HepG2 (cell line): Measurements from ENCODE around the gene MLC1. TPM values are rescaled to one million over a fixed set of nuclear protein-coding genes. Genes with fewer than 3 reads are reported as not detected.
A peak's percentile ranks its signal among the peaks of the same experiment; 100 is the strongest.

ENCODE experiments used
- ATAC-seq: fragments of 200-7000 bp; cut with Tn5 transposase; 3 replicates; pipeline ENCODE4 v1.9.1; 2020; ENCODE audit warnings: mild to moderate bottlenecking, moderate library complexity
- BruUV-seq: library from RNA; stranded (reverse); fragments of 400-500 nt; replicated peaks from 2 replicates; lab custom pipeline; 2021; lab: Mats Ljungman, UMichigan
- CTCF ChIA-PET: fragments of 300-600 bp; formaldehyde crosslinking; extraction: SDS; loops from one replicate; lab custom pipeline; 2021; ENCODE audit warnings: low total read pairs, inconsistent platforms, low intra/inter-chr PET ratio; lab: Yijun Ruan, JAX
- POLR2A ChIA-PET: fragments of 350-600 bp; sonication (Branson Sonifier 250); formaldehyde crosslinking; loops from one replicate; lab custom pipeline; 2020; ENCODE audit warnings: antibody characterized with exemption, inconsistent platforms; lab: Yijun Ruan, JAX
- DNase-seq: peaks from one replicate; pipeline ENCODE4 v3.0.0-alpha.2; 2015; ENCODE audit warnings: low spot score
- FAIRE-seq: peaks from 3 replicates; lab custom pipeline; 2011; peaks lifted over from hg19 to GRCh38; lab: Jason Lieb, UNC
- H2AFZ ChIP-seq: one replicate; pipeline ENCODE4 v1.6.1; 2011; ENCODE audit warnings: low read length, inconsistent platforms
- H3K27ac ChIP-seq: fragments of 300-600 bp; 3 replicates; pipeline ENCODE4 v1.8.0; 2011; ENCODE audit warnings: mixed run types, mild to moderate bottlenecking, mixed read lengths, low read length, inconsistent platforms; ENCODE audit not compliant: insufficient read depth; ENCODE audit errors: extremely low read length
- H3K27me3 ChIP-seq, 2 experiments: fragments of 200-600 bp in 1 of 2; 2 replicates in 1 of 2; 3 replicates in 1 of 2; pipeline versions ENCODE4 v1.6.0 to v1.8.0; 2011; ENCODE audit warnings: low read length in 2 of 2, mild to moderate bottlenecking in 2 of 2, moderate library complexity in 2 of 2, inconsistent platforms in 1 of 2; ENCODE audit not compliant: insufficient read depth in 2 of 2, control insufficient read depth in 1 of 2
- H3K36me3 ChIP-seq, 2 experiments: fragments of 200-600 bp in 1 of 2; replicated peaks in 1 of 2; 2 replicates in 1 of 2; 3 replicates in 1 of 2; pipeline versions ENCODE4 v1.5.1 to v1.8.0; 2011; ENCODE audit warnings: low read length in 2 of 2, inconsistent platforms in 1 of 2; ENCODE audit not compliant: insufficient read depth in 2 of 2, control insufficient read depth in 1 of 2
- H3K4me1 ChIP-seq: 2 replicates; pipeline ENCODE4 v1.5.1; 2012; ENCODE audit warnings: low read length, inconsistent platforms; ENCODE audit not compliant: insufficient read depth
- H3K4me2 ChIP-seq: 2 replicates; pipeline ENCODE4 v1.6.0; 2011; ENCODE audit warnings: low read depth, low read length, inconsistent platforms
- H3K4me3 ChIP-seq, 3 experiments: fragments of 200-600 bp in 1 of 3; sonication (generic), shearing (Covaris generic) in 1 of 3; replicated peaks in 1 of 3; 2 replicates each; pipeline ENCODE4 v1.5.1; 2011 to 2016; ENCODE audit warnings: low read length in 3 of 3, inconsistent platforms in 2 of 3, low read depth in 2 of 3, mild to moderate bottlenecking in 2 of 3, control low read depth in 1 of 3, mixed read lengths in 1 of 3; ENCODE audit not compliant: insufficient read depth in 1 of 3
- H3K79me2 ChIP-seq: one replicate; pipeline ENCODE4 v1.6.1; 2011; ENCODE audit warnings: low read length, inconsistent platforms; ENCODE audit not compliant: insufficient read depth
- H3K9ac ChIP-seq: 2 replicates; pipeline ENCODE4 v1.6.0; 2011; ENCODE audit warnings: mild to moderate bottlenecking, low read depth, low read length, inconsistent platforms; ENCODE audit not compliant: insufficient read depth
- H3K9me3 ChIP-seq: 2 replicates; pipeline ENCODE4 v1.5.1; 2012; ENCODE audit warnings: mild to moderate bottlenecking, low read length
- H4K20me1 ChIP-seq: 2 replicates; pipeline ENCODE4 v1.6.0; 2011; ENCODE audit warnings: inconsistent platforms, mild to moderate bottlenecking, low read length, moderate library complexity; ENCODE audit not compliant: insufficient read depth
- ARNT ChIP-seq: fragments of 450-650 bp; IDR thresholded peaks from 2 replicates; pipeline ENCODE4 v1.6.1; 2017
- CBFB ChIP-seq: sonication (generic); formaldehyde crosslinking; IDR thresholded peaks from 2 replicates; pipeline ENCODE4 v1.4.0; 2020; ENCODE audit warnings: missing genetic modification reagents
- CCDC6 ChIP-seq: sonication (generic); formaldehyde crosslinking; IDR thresholded peaks from 2 replicates; pipeline ENCODE4 v1.8.1; 2022; ENCODE audit warnings: mild to moderate bottlenecking, missing genetic modification reagents, moderate library complexity
- CREB1 ChIP-seq, 2 experiments: fragments of 450-650 bp in 1 of 2; IDR thresholded peaks; 2 replicates each; pipeline ENCODE4 v1.6.1; 2016 to 2017; ENCODE audit warnings: control low read depth in 1 of 2, mild to moderate bottlenecking in 1 of 2, missing compliant biosample characterization in 1 of 2, missing genetic modification characterization in 1 of 2
- CREBL2 ChIP-seq: sonication (generic); formaldehyde crosslinking; IDR thresholded peaks from 2 replicates; pipeline ENCODE4 v1.8.1; 2023; ENCODE audit warnings: missing genetic modification reagents, mild to moderate bottlenecking, borderline replicate concordance
- DRAP1 ChIP-seq: IDR thresholded peaks from 2 replicates; pipeline ENCODE4 v1.6.1; 2016; ENCODE audit warnings: missing genetic modification reagents, missing compliant biosample characterization
- KLF6 ChIP-seq: IDR thresholded peaks from 2 replicates; pipeline ENCODE4 v1.8.0; 2016; ENCODE audit warnings: missing biosample characterization, missing genetic modification reagents
- NR1H2 ChIP-seq: sonication (generic); formaldehyde crosslinking; IDR thresholded peaks from 2 replicates; pipeline ENCODE4 v1.8.1; 2022; ENCODE audit warnings: low read depth, missing genetic modification reagents, borderline replicate concordance
- PBX3 ChIP-seq: sonication (generic); formaldehyde crosslinking; IDR thresholded peaks from 2 replicates; pipeline ENCODE4 v1.8.1; 2023; ENCODE audit warnings: missing genetic modification reagents, inconsistent platforms, borderline replicate concordance
- PRDM4 ChIP-seq: sonication (generic); formaldehyde crosslinking; IDR thresholded peaks from 2 replicates; pipeline ENCODE4 v1.9.0; 2021; ENCODE audit warnings: missing genetic modification reagents, borderline replicate concordance
- RAD21 ChIP-seq: fragments of 450-650 bp; formaldehyde crosslinking; IDR thresholded peaks from 2 replicates; pipeline ENCODE4 v1.5.0; 2020; ENCODE audit warnings: mild to moderate bottlenecking
- ZNF17 ChIP-seq: sonication (generic); formaldehyde crosslinking; IDR thresholded peaks from 2 replicates; pipeline ENCODE4 v1.5.0; 2020; ENCODE audit warnings: mild to moderate bottlenecking, missing genetic modification reagents
- ZNF296 ChIP-seq: sonication (generic); formaldehyde crosslinking; conservative IDR thresholded peaks from 2 replicates; pipeline ENCODE4 v1.5.0; 2020; ENCODE audit warnings: mild to moderate bottlenecking, missing genetic modification reagents
- ZNF547 ChIP-seq: sonication (generic); formaldehyde crosslinking; IDR thresholded peaks from 2 replicates; pipeline ENCODE4 v1.5.1; 2020; ENCODE audit warnings: mild to moderate bottlenecking, missing genetic modification reagents
- ZNF768 ChIP-seq: sonication (generic); formaldehyde crosslinking; IDR thresholded peaks from 2 replicates; pipeline ENCODE4 v1.4.0; 2020; ENCODE audit warnings: missing genetic modification reagents
- ZNF883 ChIP-seq: sonication (generic); formaldehyde crosslinking; IDR thresholded peaks from 2 replicates; pipeline ENCODE4 v1.5.1; 2020; ENCODE audit warnings: mild to moderate bottlenecking, missing genetic modification reagents; ENCODE audit errors: not compliant biosample characterization
- ZSCAN12 ChIP-seq: sonication (generic); formaldehyde crosslinking; IDR thresholded peaks from 2 replicates; pipeline ENCODE4 v1.9.0; 2021; ENCODE audit warnings: mild to moderate bottlenecking, missing genetic modification reagents
- WGBS: methylation state at CpG from one replicate; pipeline ENCODE4 v1.1.6; 2017; ENCODE audit warnings: low lambda C conversion rate; 5-methylcytosine and 5-hydroxymethylcytosine counted together
- in situ Hi-C: cut with HindIII; loops from 2 replicates; pipeline ENCODE4 v1.10.0; 2017; ENCODE audit warnings: low pct_unique_long_range_greater_than_20kb; ENCODE audit not compliant: extremely low pct_ligation_motif_present
- intact Hi-C: fragments of 100-400 bp; cut with micrococcal nuclease; formaldehyde crosslinking; loops from one replicate; pipeline ENCODE4 v1.10.0; 2022; ENCODE audit not compliant: unreplicated experiment
- polyA plus RNA-seq, 8 experiments: library from polyadenylated mRNA; depleted of rRNA in 3 of 8; stranded (reverse) in 7 of 8; unstranded in 1 of 8; fragments of >200 nt; fragmentation: Illumina TruSeq in 4 of 8; extraction: Trizol in 4 of 8; gene quantifications; 2 replicates each; pipeline versions ENCODE4 v1.2.1 to v1.2.3, GENCODE V29; 2011 to 2016; ENCODE audit warnings: low read depth in 4 of 8, missing spikeins in 1 of 8, mixed read lengths in 1 of 8; ENCODE audit not compliant: insufficient read depth in 1 of 8
- total RNA-seq, 5 experiments: library from RNA; depleted of rRNA; stranded (reverse); fragments of >200 nt; fragmentation: Illumina TruSeq; extraction: Trizol; gene quantifications; 2 replicates each; pipeline ENCODE4 v1.2.3, GENCODE V29; 2016; ENCODE audit warnings: low read depth in 1 of 5

Gene MLC1
- total and polyA plus RNA-seq, 2 of the 13 experiments (the other 11 are each of a cell fraction or from before 2014, with no cell fraction given), result not detected

GRCh38 chr22:50118129-50118528, 32.9 kb upstream of the MLC1 start:
- CTCF ChIA-PET, result no interaction called here
- no peak for FAIRE-seq

GRCh38 chr22:50117168-50117762, 32.0 kb upstream of the MLC1 start:
- no peaks in the 10 kb centered on the region for H3K9me3 ChIP-seq
- intact Hi-C loops, result no loop called here
- ATAC-seq (no peak), DNase-seq (no peak), FAIRE-seq (no peak)
- H3K36me3 ChIP-seq, result no peaks in the 10 kb centered on the region
- H3K4me2 ChIP-seq, result no peak overlapping the region
- ChIA-PET CTCF (no interaction called here), POLR2A (no interaction called here)
- no peak overlapping the region for H3K4me3 ChIP-seq
- in situ Hi-C loops, result no loop called here
- peaks cover 12 to 66% of the 10 kb centered on the region in 2 experiments for H3K27me3 ChIP-seq
- H4K20me1 ChIP-seq, result no peaks in the 10 kb centered on the region
- no TSS peak for BruUV-seq
- no peaks in the 10 kb centered on the region for H3K79me2 ChIP-seq
- 78% methylated on average over 15 of the region's 19 CpGs for WGBS
- H3K9ac ChIP-seq, result no peak overlapping the region
- peaks cover 29% of the 10 kb centered on the region for H3K4me1 ChIP-seq
- no peak overlapping the region for H3K27ac ChIP-seq
- no peak overlapping the region for H2AFZ ChIP-seq
- TF ChIP-seq ZNF296 (no peak), DRAP1 (CRISPR knock-in tag) (no peak), NR1H2 (no peak), CCDC6 (CRISPR knock-in tag) (no peak), KLF6 (CRISPR knock-in tag) (no peak), CREBL2 (CRISPR knock-in tag) (no peak), ZNF883 (CRISPR knock-in tag) (no peak), CBFB (CRISPR knock-in tag) (no peak), PBX3 (CRISPR knock-in tag) (no peak), ZSCAN12 (CRISPR knock-in tag) (no peak), RAD21 (CRISPR knock-in tag) (no peak), ZNF17 (CRISPR knock-in tag) (no peak), PRDM4 (CRISPR knock-in tag) (no peak), ARNT (no peak)

More at GRCh38 chr22:50118129-50118528, 32.9 kb upstream of the MLC1 start:
- TF ChIP-seq ZNF768 (peak; percentile 19; the same call in 1 of the 2 replicates), ZNF547 (CRISPR knock-in tag) (no peak), CREB1 (IDR thresholded peaks at IDR 0.05) (no peak), CREB1 (CRISPR knock-in tag; IDR thresholded peaks at IDR 0.05) (no peak)
- no peak for DNase-seq
- Histone ChIP-seq H3K27me3 (peaks cover 12 to 57% of the 10 kb centered on the region in 2 experiments), H2AFZ (no peak overlapping the region), H3K36me3 (no peaks in the 10 kb centered on the region), H3K9me3 (no peaks in the 10 kb centered on the region), H3K27ac (no peak overlapping the region), H3K4me1 (peaks cover 29% of the 10 kb centered on the region), H4K20me1 (no peaks in the 10 kb centered on the region), H3K79me2 (no peaks in the 10 kb centered on the region), H3K4me2 (no peak overlapping the region), H3K4me3 (no peak overlapping the region), H3K9ac (no peak overlapping the region)
- in situ Hi-C loops (no loop called here), intact Hi-C loops (no loop called here)
- no peak for ATAC-seq
- 47% methylated on average over 3 of the region's 3 CpGs for WGBS
- no TSS peak for BruUV-seq
- POLR2A ChIA-PET, result no interaction called here
